Liver (tissue), 9 donors: Measurements from ENCODE around the gene HORMAD2. TPM values are rescaled to one million over a fixed set of nuclear protein-coding genes. Genes with fewer than 3 reads are reported as not detected.

Experiments
- DNase-seq: peaks from one replicate; pipeline ENCODE4 v3.0.0-alpha.2; 2017; ENCODE audit warnings: low spot score
- H3K27ac ChIP-seq, 2 donors: one replicate each; pipeline ENCODE4 v1.7.0; 2013; ENCODE audit warnings: inconsistent platforms in 2 of 2, low read length in 2 of 2, control low read depth in 1 of 2, low read depth in 1 of 2, mild to moderate bottlenecking in 1 of 2
- H3K27me3 ChIP-seq, 4 donors: one replicate each; pipeline versions ENCODE4 v1.6.1 to v1.7.0; 2013; ENCODE audit warnings: low read length in 3 of 4, inconsistent platforms in 1 of 4, mild to moderate bottlenecking in 1 of 4, moderate library complexity in 1 of 4; ENCODE audit not compliant: control insufficient read depth in 4 of 4, insufficient read depth in 4 of 4
- H3K36me3 ChIP-seq, 4 donors: one replicate each; pipeline versions ENCODE4 v1.6.1 to v1.7.0; 2013; ENCODE audit warnings: low read length in 3 of 4, mild to moderate bottlenecking in 3 of 4, low read depth in 1 of 4, moderate library complexity in 1 of 4; ENCODE audit not compliant: control insufficient read depth in 4 of 4, insufficient read depth in 3 of 4
- H3K4me1 ChIP-seq, 4 donors: one replicate each; pipeline versions ENCODE4 v1.6.1 to v1.7.0; 2013; ENCODE audit warnings: low read length in 3 of 4, mild to moderate bottlenecking in 3 of 4, moderate library complexity in 1 of 4; ENCODE audit not compliant: control insufficient read depth in 4 of 4, insufficient read depth in 4 of 4
- H3K4me3 ChIP-seq, 3 donors: one replicate each; pipeline versions ENCODE4 v1.6.1 to v1.7.0; 2013; ENCODE audit warnings: low read length in 3 of 3, control low read depth in 1 of 3, low read depth in 1 of 3, mild to moderate bottlenecking in 1 of 3
- H3K9ac ChIP-seq, 2 donors: one replicate each; pipeline ENCODE4 v1.7.0; 2013; ENCODE audit warnings: low read length in 2 of 2, mild to moderate bottlenecking in 2 of 2, moderate library complexity in 2 of 2, control low read depth in 1 of 2, low read depth in 1 of 2
- H3K9me3 ChIP-seq, 4 donors: one replicate each; pipeline versions ENCODE4 v1.6.1 to v1.7.0; 2013; ENCODE audit warnings: low read length in 3 of 4; ENCODE audit not compliant: control insufficient read depth in 4 of 4
- CTCF ChIP-seq: fragments of 150-350 bp; IDR thresholded peaks from 2 replicates; pipeline ENCODE4 v1.5.1; 2017; ENCODE audit warnings: improper control_type of control experiment, low read depth, low read length; ENCODE audit not compliant: missing input control
- EGR1 ChIP-seq, 2 donors: IDR thresholded peaks; 2 replicates each; pipeline ENCODE4 v1.6.1; 2016 to 2018; ENCODE audit warnings: antibody characterized with exemption in 2 of 2, low read depth in 2 of 2
- FOXA1 ChIP-seq: IDR thresholded peaks from 2 replicates; pipeline ENCODE4 v1.6.1; 2016; ENCODE audit warnings: antibody characterized with exemption
- FOXA2 ChIP-seq: IDR thresholded peaks from 2 replicates; pipeline ENCODE4 v1.6.1; 2016; ENCODE audit warnings: antibody characterized with exemption
- GABPA ChIP-seq, 2 donors: IDR thresholded peaks in 1 of 2; conservative IDR thresholded peaks in 1 of 2; 2 replicates each; pipeline ENCODE4 v1.6.1; 2016; ENCODE audit warnings: antibody characterized with exemption in 2 of 2, mild to moderate bottlenecking in 1 of 2, moderate library complexity in 1 of 2
- HNF4A ChIP-seq, 2 donors: conservative IDR thresholded peaks; 2 replicates each; pipeline ENCODE4 v1.6.1; 2016; ENCODE audit warnings: antibody characterized with exemption in 2 of 2, mild to moderate bottlenecking in 2 of 2
- HNF4G ChIP-seq: IDR thresholded peaks from 2 replicates; pipeline ENCODE4 v1.6.1; 2016; ENCODE audit warnings: antibody characterized with exemption
- NR2F2 ChIP-seq: IDR thresholded peaks from 2 replicates; pipeline ENCODE4 v1.6.1; 2016; ENCODE audit warnings: antibody characterized with exemption
- RAD21 ChIP-seq, 2 donors: IDR thresholded peaks; 2 replicates each; pipeline ENCODE4 v1.6.1; 2016; ENCODE audit warnings: antibody characterized with exemption in 2 of 2, mild to moderate bottlenecking in 2 of 2
- REST ChIP-seq: IDR thresholded peaks from 2 replicates; pipeline ENCODE4 v1.6.1; 2016; ENCODE audit warnings: antibody characterized with exemption, mild to moderate bottlenecking
- RXRA ChIP-seq, 2 donors: IDR thresholded peaks; 2 replicates each; pipeline ENCODE4 v1.6.1; 2017 to 2018; ENCODE audit warnings: antibody characterized with exemption in 2 of 2, mild to moderate bottlenecking in 1 of 2
- SP1 ChIP-seq: IDR thresholded peaks from 2 replicates; pipeline ENCODE4 v1.6.1; 2018; ENCODE audit warnings: antibody characterized with exemption, mild to moderate bottlenecking
- TAF1 ChIP-seq: conservative IDR thresholded peaks from 2 replicates; pipeline ENCODE4 v1.6.1; 2016; ENCODE audit warnings: antibody characterized with exemption, mild to moderate bottlenecking
- YY1 ChIP-seq: IDR thresholded peaks from 2 replicates; pipeline ENCODE4 v1.6.1; 2016; ENCODE audit warnings: antibody characterized with exemption, mild to moderate bottlenecking
- WGBS: extraction: QIAGEN DNeasy Blood & Tissue Kit; methylation state at CpG from one replicate; pipeline ENCODE4 v1.1.7; 2013; 5-methylcytosine and 5-hydroxymethylcytosine counted together
- polyA plus RNA-seq, 2 donors: library from polyadenylated mRNA; stranded (reverse) in 1 of 2; unstranded in 1 of 2; fragments of 200-250 nt in 1 of 2; fragments of >200 nt in 1 of 2; fragmentation: Nextera tagmentation in 1 of 2; extraction: Ambion mirVana in 1 of 2; gene quantifications; one replicate each; pipeline versions ENCODE4 v1.2.1 to v1.2.3, GENCODE V29; 2013 to 2015
- total RNA-seq, 2 donors: library from RNA; depleted of rRNA; stranded (reverse); fragments of >200 nt; gene quantifications; one replicate each; pipeline ENCODE4 v1.2.3, GENCODE V29; 2014
- TF ChIP-seq, protein P1 (sequence below): IDR thresholded peaks from 2 replicates; pipeline ENCODE4 v1.6.1; 2016; ENCODE audit warnings: antibody characterized with exemption
- donor health status: healthy.
- donor health status: healthy.
- donor health status: healthy.
- donor health status: healthy.
- donor health status: healthy.

Gene HORMAD2
- total and polyA plus RNA-seq, 4 donors: 0.44 to 2.8 (median 0.47) TPM; not detected in 1

- no peaks in the 10 kb centered on the region for H3K27me3 ChIP-seq
- H3K9ac ChIP-seq: no peak overlapping the region
- H3K4me1 ChIP-seq: peaks cover 2 to 15% (median 9%) of the 10 kb centered on the region in 4 donors
- H3K9me3 ChIP-seq: no peaks in the 10 kb centered on the region
- 93% methylated on average over 2 of the region's 2 CpGs for WGBS
- TF ChIP-seq NR2F2 (no peak), HNF4G (no peak), YY1 (no peak), RXRA (IDR thresholded peaks at IDR 0.05) (no peak), HNF4A (conservative IDR thresholded peaks at IDR 0.05) (no peak), TAF1 (no peak), CTCF (no peak), FOXA1 (no peak), SP1 (no peak), REST (no peak), RAD21 (IDR thresholded peaks at IDR 0.05) (no peak), GABPA (IDR thresholded peaks at IDR 0.05 in 1 of 2, conservative IDR thresholded peaks at IDR 0.05 in 1 of 2) (no peak)
- TF ChIP-seq, protein P1, sequence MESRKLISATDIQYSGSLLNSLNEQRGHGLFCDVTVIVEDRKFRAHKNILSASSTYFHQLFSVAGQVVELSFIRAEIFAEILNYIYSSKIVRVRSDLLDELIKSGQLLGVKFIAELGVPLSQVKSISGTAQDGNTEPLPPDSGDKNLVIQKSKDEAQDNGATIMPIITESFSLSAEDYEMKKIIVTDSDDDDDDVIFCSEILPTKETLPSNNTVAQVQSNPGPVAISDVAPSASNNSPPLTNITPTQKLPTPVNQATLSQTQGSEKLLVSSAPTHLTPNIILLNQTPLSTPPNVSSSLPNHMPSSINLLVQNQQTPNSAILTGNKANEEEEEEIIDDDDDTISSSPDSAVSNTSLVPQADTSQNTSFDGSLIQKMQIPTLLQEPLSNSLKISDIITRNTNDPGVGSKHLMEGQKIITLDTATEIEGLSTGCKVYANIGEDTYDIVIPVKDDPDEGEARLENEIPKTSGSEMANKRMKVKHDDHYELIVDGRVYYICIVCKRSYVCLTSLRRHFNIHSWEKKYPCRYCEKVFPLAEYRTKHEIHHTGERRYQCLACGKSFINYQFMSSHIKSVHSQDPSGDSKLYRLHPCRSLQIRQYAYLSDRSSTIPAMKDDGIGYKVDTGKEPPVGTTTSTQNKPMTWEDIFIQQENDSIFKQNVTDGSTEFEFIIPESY: no peak
- no peak overlapping the region for H3K27ac ChIP-seq
- no peak for DNase-seq
- no peaks in the 10 kb centered on the region for H3K36me3 ChIP-seq
- no peak overlapping the region for H3K4me3 ChIP-seq
These were observed 38.4 kb upstream of the HORMAD2 start for GRCh38 chr22:30041881-30042280.

DNA sequence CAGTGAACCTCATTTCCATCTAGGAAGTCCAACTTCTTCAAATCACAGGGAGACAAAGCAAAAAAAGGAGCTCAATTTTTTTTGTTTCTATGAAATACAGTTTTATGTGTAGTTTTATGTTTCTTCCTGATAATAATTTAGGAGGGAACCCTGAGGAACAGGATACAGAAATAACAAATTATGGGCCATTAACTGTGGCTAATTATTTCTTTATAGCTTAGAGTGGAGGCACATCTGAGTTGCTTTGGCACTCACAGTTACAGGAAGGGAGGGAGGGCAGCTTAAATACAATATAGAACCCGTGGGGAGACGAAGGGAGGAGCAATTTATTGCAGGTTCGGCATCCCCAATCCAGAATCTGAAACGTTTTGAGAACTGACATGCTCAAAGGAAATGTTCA, 37.1 kb upstream of the HORMAD2 start:
- 77% methylated on average over 4 of the region's 4 CpGs for WGBS

More for the DNA sequence above, 37.1 kb upstream of the HORMAD2 start:
- no peaks in the 10 kb centered on the region for H3K36me3 ChIP-seq
- no peak overlapping the region for H3K9ac ChIP-seq
- no peak for TF ChIP-seq CTCF
- TF ChIP-seq FOXA2: no peak
- no peak for TF ChIP-seq YY1
- TF ChIP-seq TAF1: no peak
- TF ChIP-seq, protein P1: no peak
- no peak for TF ChIP-seq EGR1 (IDR thresholded peaks at IDR 0.05; ENCODE audit: low read depth in 2 of 2)
- no peak for TF ChIP-seq RAD21 (IDR thresholded peaks at IDR 0.05)
- H3K4me3 ChIP-seq: no peak overlapping the region
- no peak overlapping the region for H3K27ac ChIP-seq
- no peaks in the 10 kb centered on the region for H3K27me3 ChIP-seq
- no peaks in the 10 kb centered on the region for H3K9me3 ChIP-seq
- peaks cover 2 to 14% (median 9%) of the 10 kb centered on the region in 4 donors for H3K4me1 ChIP-seq
- DNase-seq: no peak
